Activated CD4-positive, alpha-beta memory T cell treated with anti-CD3 and anti-CD28 coated beads for 36 hours (primary cell): ENCODE results near the gene FYCO1. TPM values are rescaled to one million over a fixed set of nuclear protein-coding genes. Genes with fewer than 3 reads are reported as not detected.

Experiments used
- CTCF ChIA-PET: fragments of 350-600 bp; sonication (Branson Sonifier 250); formaldehyde crosslinking; loops from one replicate; lab custom pipeline; 2021; ENCODE audit warnings: antibody characterized with exemption, inconsistent platforms; lab: Charles Lee
- POLR2A ChIA-PET: fragments of 350-600 bp; sonication (Branson Sonifier 250); formaldehyde crosslinking; loops from one replicate; lab custom pipeline; 2021; ENCODE audit warnings: antibody characterized with exemption; lab: Charles Lee
- DNase-seq: peaks from one replicate; pipeline ENCODE4 v3.0.0-alpha.2; 2020
- H3K27ac Mint-ChIP-seq: one replicate; pipeline ENCODE4 v1.8.0; 2021; ENCODE audit warnings: mixed read lengths
- H3K27me3 Mint-ChIP-seq: one replicate; pipeline ENCODE4 v1.8.0; 2021; ENCODE audit warnings: mixed read lengths
- H3K36me3 Mint-ChIP-seq: one replicate; pipeline ENCODE4 v1.8.0; 2021; ENCODE audit warnings: mixed read lengths
- H3K4me1 Mint-ChIP-seq: one replicate; pipeline ENCODE4 v1.8.0; 2021; ENCODE audit warnings: low read depth, mixed read lengths
- H3K4me3 Mint-ChIP-seq: one replicate; pipeline ENCODE4 v1.8.0; 2021; ENCODE audit warnings: mild to moderate bottlenecking, mixed read lengths
- H3K9me3 Mint-ChIP-seq: one replicate; pipeline ENCODE4 v1.8.0; 2021; ENCODE audit warnings: mixed read lengths
- intact Hi-C: fragments of 100-400 bp; cut with micrococcal nuclease; formaldehyde crosslinking; loops from one replicate; pipeline ENCODE4 v1.15.1; 2023
- total RNA-seq, 2 experiments: library from RNA; stranded (reverse); gene quantifications; one replicate each; pipeline ENCODE4 v1.2.3, GENCODE V29; 2021

FYCO1 gene
- total RNA-seq, 2 experiments from 2014 or later: 13.7 to 14.0 TPM

GRCh38 chr3:45873036-45873435, 122.6 kb downstream of the FYCO1 start:
- peaks cover 22% of the 10 kb centered on the region for H3K4me1 Mint-ChIP-seq
- CTCF ChIA-PET: interaction anchor here (0.7 to 1.1 kb wide), 2 partner anchors 78 to 206 kb away, joined by 3 read pairs; no protein-coding TSS in a partner anchor
- H3K27ac Mint-ChIP-seq: no peak overlapping the region
- peaks cover 35% of the 10 kb centered on the region for H3K27me3 Mint-ChIP-seq
- H3K36me3 Mint-ChIP-seq: no peaks in the 10 kb centered on the region
- POLR2A ChIA-PET: no interaction called here
- H3K9me3 Mint-ChIP-seq: no peaks in the 10 kb centered on the region
- H3K4me3 Mint-ChIP-seq: no peak overlapping the region
- no peak for DNase-seq
- intact Hi-C loops: no loop called here

GRCh38 chr3:45872569-45872968, 123.1 kb downstream of the FYCO1 start:
- intact Hi-C loops: no loop called here
- Mint-ChIP-seq H3K4me3 (no peak overlapping the region), H3K27me3 (peaks cover 37% of the 10 kb centered on the region), H3K4me1 (peaks cover 22% of the 10 kb centered on the region), H3K9me3 (no peaks in the 10 kb centered on the region), H3K27ac (no peak overlapping the region), H3K36me3 (no peaks in the 10 kb centered on the region)
- ChIA-PET CTCF (interaction anchor here (1.5 kb wide), 1 partner anchor 30 kb away, joined by 3 read pairs; the partner anchor contains the start of gene LZTFL1), POLR2A (interaction anchor here (0.6 kb wide), 1 partner anchor 1247 kb away, joined by 3 read pairs; no protein-coding TSS in a partner anchor)
- DNase-seq: no peak

GRCh38 chr3:45871780-45872179, 123.8 kb downstream of the FYCO1 start:
- peaks cover 22% of the 10 kb centered on the region for H3K4me1 Mint-ChIP-seq
- peaks cover 42% of the 10 kb centered on the region for H3K27me3 Mint-ChIP-seq
- POLR2A ChIA-PET: no interaction called here

GRCh38 chr3:45870099-45870498, 125.5 kb downstream of the FYCO1 start:
- intact Hi-C loops: loop anchor here (1.0 kb wide), 1 partner anchor 9 kb away; no protein-coding TSS in a partner anchor
- no peaks in the 10 kb centered on the region for H3K36me3 Mint-ChIP-seq
- POLR2A ChIA-PET: no interaction called here
- H3K4me3 Mint-ChIP-seq: no peak overlapping the region
- H3K4me1 Mint-ChIP-seq: peaks cover 28% of the 10 kb centered on the region
- H3K27ac Mint-ChIP-seq: peak overlapping the region; percentile 39
- peak; percentile 72 for DNase-seq
- H3K9me3 Mint-ChIP-seq: no peaks in the 10 kb centered on the region
- CTCF ChIA-PET: interaction anchor here (0.7 kb wide), 1 partner anchor 69 kb away, joined by 3 read pairs; no protein-coding TSS in a partner anchor
- H3K27me3 Mint-ChIP-seq: peaks cover 57% of the 10 kb centered on the region

More at GRCh38 chr3:45871780-45872179, 123.8 kb downstream of the FYCO1 start:
- Mint-ChIP-seq H3K27ac (no peak overlapping the region), H3K9me3 (no peaks in the 10 kb centered on the region), H3K36me3 (no peaks in the 10 kb centered on the region), H3K4me3 (no peak overlapping the region)
- CTCF ChIA-PET: interaction anchor here (1.5 kb wide), 1 partner anchor 29 kb away, joined by 3 read pairs; the partner anchor contains the start of gene LZTFL1
- intact Hi-C loops: no loop called here
- DNase-seq: no peak

- intact Hi-C loops: loop anchor here (1.0 to 10.0 kb wide), 2 partner anchors 8 to 395 kb away; no protein-coding TSS in a partner anchor
- Mint-ChIP-seq H3K27ac (no peak overlapping the region), H3K36me3 (no peaks in the 10 kb centered on the region), H3K4me3 (no peak overlapping the region), H3K4me1 (peaks cover 33% of the 10 kb centered on the region), H3K9me3 (no peaks in the 10 kb centered on the region), H3K27me3 (peaks cover 60% of the 10 kb centered on the region)
- CTCF ChIA-PET: interaction anchor here (0.7 kb wide), 1 partner anchor 69 kb away, joined by 3 read pairs; no protein-coding TSS in a partner anchor
- DNase-seq: no peak
- POLR2A ChIA-PET: no interaction called here
Observed at GRCh38 chr3:45869638-45870037, 126.0 kb downstream of the FYCO1 start.

- intact Hi-C loops: loop anchor here (10.0 kb wide), 1 partner anchor 396 kb away; no protein-coding TSS in a partner anchor
- ChIA-PET CTCF (interaction anchor here (0.6 to 0.7 kb wide), 3 partner anchors 24 to 501 kb away, joined by 3 to 5 read pairs (median 3); no protein-coding TSS in a partner anchor), POLR2A (interaction anchor here (0.6 to 1.4 kb wide), 2 partner anchors 13 to 374 kb away, joined by 3 to 4 read pairs; partner anchors contain the start of gene CCR3)
- Mint-ChIP-seq H3K9me3 (peaks cover 1% of the 10 kb centered on the region), H3K27me3 (peaks cover 59% of the 10 kb centered on the region), H3K27ac (no peak overlapping the region), H3K36me3 (peaks cover under 1% of the 10 kb centered on the region), H3K4me1 (peaks cover 35% of the 10 kb centered on the region), H3K4me3 (no peak overlapping the region)
- no peak for DNase-seq
Observed at GRCh38 chr3:45868650-45869049, 127.0 kb downstream of the FYCO1 start.

GRCh38 chr3:45868213-45868612, 127.4 kb downstream of the FYCO1 start:
- intact Hi-C loops: loop anchor here (10.0 kb wide), 1 partner anchor 397 kb away; no protein-coding TSS in a partner anchor
- Mint-ChIP-seq H3K27ac (no peak overlapping the region), H3K4me1 (peaks cover 37% of the 10 kb centered on the region), H3K9me3 (peaks cover 5% of the 10 kb centered on the region), H3K4me3 (no peak overlapping the region), H3K27me3 (peaks cover 62% of the 10 kb centered on the region), H3K36me3 (peaks cover 5% of the 10 kb centered on the region)
- ChIA-PET POLR2A (interaction anchor here (0.6 to 1.4 kb wide), 2 partner anchors 13 to 374 kb away, joined by 3 to 4 read pairs; partner anchors contain the start of gene CCR3), CTCF (interaction anchor here (0.6 to 0.7 kb wide), 3 partner anchors 24 to 501 kb away, joined by 3 to 5 read pairs (median 3); no protein-coding TSS in a partner anchor)
- DNase-seq: no peak

Other genes starting within 250 kb of the FYCO1 start
- not detected for gene SLC6A20, start 199.3 kb downstream of the FYCO1 start, total RNA-seq
- gene LZTFL1, start 153.7 kb downstream of the FYCO1 start, total RNA-seq: 1 to 10 TPM; 3.9 to 6.4 TPM
- not detected for gene CCR9, start 109.3 kb downstream of the FYCO1 start, total RNA-seq
- 1 to 10 TPM; 4.0 TPM for gene CXCR6, start 52.4 kb downstream of the FYCO1 start, total RNA-seq
- under 1 TPM in 1 of 2 experiments, not detected in 1; 0.05 TPM for gene XCR1, start 31.7 kb upstream of the FYCO1 start, total RNA-seq
- gene CCR1, start 212.5 kb upstream of the FYCO1 start, total RNA-seq: 1 to 10 TPM in 1 of 2 experiments, under 1 TPM in 1; 0.80 to 1.3 TPM
- gene CCR3, start 246.6 kb upstream of the FYCO1 start, total RNA-seq: not detected